Spleen (tissue), 7 donors: ENCODE data around the gene UAP1.

Experiments
- CTCF ChIP-seq, 11 experiments: fragments of 200-600 bp in 7 of 11; fragments of 450-650 bp in 4 of 11; sonication (generic) in 4 of 11; IDR thresholded peaks in 8 of 11; conservative IDR thresholded peaks in 3 of 11; 1 replicate in 7 of 11; 2 replicates in 4 of 11; pipeline versions ENCODE4 v1.4.0 to v1.8.0; 2016 to 2021; ENCODE audit warnings: antibody characterized with exemption in 11 of 11, inconsistent platforms in 4 of 11, mild to moderate bottlenecking in 1 of 11
- POLR2AphosphoS5 ChIP-seq, 3 donors: sonication (generic); formaldehyde crosslinking; IDR thresholded peaks; one replicate each; pipeline ENCODE4 v1.5.1; 2017; ENCODE audit warnings: antibody characterized with exemption in 3 of 3
- donor health status: DM: no; HTN: no; CAD: no; lungs with moderate emphysema.
- donor health status: DM: no; HTN: no; CAD: no.
- donor health status: DM: no; HTN: no; CAD: no.

- no peak for TF ChIP-seq CTCF (IDR thresholded peaks at IDR 0.05 in 8 of 11, conservative IDR thresholded peaks at IDR 0.05 in 3 of 11)
- TF ChIP-seq POLR2AphosphoS5 (IDR thresholded peaks at IDR 0.05) = no peak
These were observed 57.6 kb downstream of the UAP1 start for GRCh38 chr1:162619076-162619475.
